UCSD-AML1 (cell line): ENCODE data around the gene MOAP1.
A peak's percentile ranks its signal among the peaks of the same experiment; 100 is the strongest.
"Not testable (repeated sequence)": the region's sequence is repeated elsewhere in the genome, so short reads cannot be mapped to it uniquely, and the experiment has no call there.

Experiments
- DNase-seq: peaks from one replicate; lab custom pipeline; 2025; ENCODE audit not compliant: unreplicated experiment; lab: John Stamatoyannopoulos, UW

MOAP1 gene

GRCh38 chr14:93185349-93185720, 638 bp upstream of the MOAP1 start:
- no peak for DNase-seq

GRCh38 chr14:93183596-93184317, 940 bp downstream of the MOAP1 start:
- no peak for DNase-seq

- DNase-seq: no peak
Measured at GRCh38 chr14:93175492-93175891, 9.2 kb downstream of the MOAP1 start.

- DNase-seq: not testable (repeated sequence)
Measured at GRCh38 chr14:93174731-93175130, 10.0 kb downstream of the MOAP1 start.

- no peak for DNase-seq
Measured at GRCh38 chr14:93173943-93174395, 10.7 kb downstream of the MOAP1 start.

DNA sequence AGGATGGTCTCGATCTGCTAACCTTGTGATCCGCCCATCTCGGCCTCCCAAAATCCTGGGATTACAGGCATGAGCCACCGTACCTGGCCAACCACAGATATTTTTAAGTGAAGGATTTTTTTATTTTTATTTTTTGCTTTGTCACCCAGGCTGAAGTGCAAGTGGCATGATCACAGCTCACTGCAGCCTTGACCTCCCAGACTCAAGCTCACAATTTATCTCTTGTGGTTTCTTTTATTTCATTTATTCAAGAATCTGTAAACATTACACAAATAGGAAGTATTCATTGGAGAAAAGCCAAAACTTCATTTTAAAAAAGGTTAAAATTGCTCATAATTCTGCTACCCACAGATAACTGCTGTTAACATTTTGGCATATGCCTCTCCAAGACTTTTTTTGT, 13.3 kb downstream of the MOAP1 start:
- DNase-seq: no peak

DNA sequence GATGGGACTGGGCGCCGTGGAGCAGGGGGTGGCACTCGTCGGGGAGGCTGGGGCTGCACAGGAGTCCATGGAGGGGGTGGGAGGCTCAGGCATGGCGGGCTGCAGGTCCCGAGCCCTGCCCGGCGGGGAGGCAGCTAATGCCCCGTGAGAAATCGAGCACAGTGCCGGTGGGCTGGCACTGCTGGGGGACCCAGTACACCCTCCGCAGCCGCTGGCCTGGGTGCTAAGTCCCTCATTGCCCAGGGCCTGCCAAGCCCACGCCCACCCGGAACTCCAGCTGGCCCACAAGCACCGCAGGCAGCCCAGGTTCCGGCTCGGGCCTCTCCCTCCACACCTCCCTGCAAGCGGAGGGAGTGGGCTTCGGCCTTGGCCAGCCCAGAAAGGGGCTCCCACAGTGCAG, 14.6 kb downstream of the MOAP1 start:
- not testable (repeated sequence) for DNase-seq

- not testable (repeated sequence) for DNase-seq
Measured at GRCh38 chr14:93169619-93170018, 15.1 kb downstream of the MOAP1 start.

- DNase-seq: peak; percentile 43
Measured at GRCh38 chr14:93168610-93169009, 16.1 kb downstream of the MOAP1 start.

DNA sequence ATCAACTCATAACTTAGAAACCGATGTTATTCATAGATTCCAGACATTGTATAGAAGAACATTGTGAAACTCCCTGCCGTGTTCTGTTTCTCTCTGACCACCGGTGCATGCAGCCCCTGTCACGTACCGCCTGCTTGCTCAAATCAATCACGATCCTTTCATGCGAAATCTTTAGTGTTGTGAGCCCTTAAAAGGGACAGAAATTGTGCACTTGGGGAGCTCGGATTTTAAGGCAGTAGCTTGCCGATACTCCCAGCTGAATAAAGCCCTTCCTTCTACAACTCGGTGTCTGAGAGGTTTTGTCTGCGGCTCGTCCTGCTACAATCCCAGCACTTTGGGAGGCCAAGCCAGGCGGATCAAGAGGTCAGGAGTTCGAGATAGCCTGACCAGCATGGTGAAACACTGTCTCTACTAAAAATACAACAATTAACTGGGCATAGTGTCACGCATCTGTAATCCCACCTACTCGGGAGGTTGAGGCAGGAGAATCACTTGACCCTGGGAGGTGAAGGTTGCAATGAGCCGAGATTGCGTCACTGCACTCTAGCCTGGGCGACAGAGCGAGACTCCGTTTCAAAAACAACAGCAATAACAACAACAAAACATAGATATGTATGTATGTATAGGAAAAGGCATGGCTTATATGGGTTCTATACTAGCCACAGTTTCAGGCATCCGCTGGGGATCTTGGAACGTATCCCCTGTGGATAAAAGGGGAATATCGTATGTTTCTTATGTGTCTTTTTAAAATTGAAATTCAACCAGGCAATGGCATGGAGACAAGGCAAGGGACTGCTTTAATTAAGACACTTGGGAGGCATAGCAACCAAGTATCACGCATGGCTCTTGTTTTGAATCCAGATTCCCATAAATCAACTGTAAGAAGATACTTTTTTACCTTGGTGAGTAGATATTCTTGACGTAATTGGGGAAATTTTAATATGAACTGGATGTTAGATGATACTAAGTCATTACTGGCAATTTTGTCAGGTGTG, 19.1 kb downstream of the MOAP1 start:
- not testable (repeated sequence) for DNase-seq

GRCh38 chr14:93163564-93163963, 21.1 kb downstream of the MOAP1 start:
- no peak for DNase-seq

DNA sequence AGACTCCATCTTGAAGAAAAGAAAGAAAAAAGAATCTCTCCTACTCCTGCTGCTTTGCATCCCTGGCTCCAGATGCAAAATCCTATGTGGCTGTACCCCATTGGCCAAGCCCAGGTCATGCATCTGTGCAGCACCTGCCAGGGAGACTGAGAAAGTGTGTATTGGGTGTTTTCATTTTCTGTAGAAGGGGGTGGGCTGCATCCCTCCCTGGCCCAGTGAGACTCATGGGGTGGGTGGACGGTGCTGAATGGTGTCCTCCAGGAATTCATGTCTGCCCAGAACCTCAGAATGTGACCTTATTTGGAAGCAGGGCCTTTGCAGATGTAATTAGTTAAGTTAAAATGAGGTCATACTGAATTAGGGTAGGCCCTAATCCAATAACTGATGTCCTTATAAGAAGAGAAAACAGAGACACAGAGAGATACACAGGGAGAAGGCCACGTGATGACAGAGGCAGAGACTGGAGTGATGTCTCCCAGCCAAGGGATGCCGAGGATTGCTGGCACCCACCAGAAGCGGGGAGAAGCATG, 23.2 kb downstream of the MOAP1 start:
- no peak for DNase-seq

DNA sequence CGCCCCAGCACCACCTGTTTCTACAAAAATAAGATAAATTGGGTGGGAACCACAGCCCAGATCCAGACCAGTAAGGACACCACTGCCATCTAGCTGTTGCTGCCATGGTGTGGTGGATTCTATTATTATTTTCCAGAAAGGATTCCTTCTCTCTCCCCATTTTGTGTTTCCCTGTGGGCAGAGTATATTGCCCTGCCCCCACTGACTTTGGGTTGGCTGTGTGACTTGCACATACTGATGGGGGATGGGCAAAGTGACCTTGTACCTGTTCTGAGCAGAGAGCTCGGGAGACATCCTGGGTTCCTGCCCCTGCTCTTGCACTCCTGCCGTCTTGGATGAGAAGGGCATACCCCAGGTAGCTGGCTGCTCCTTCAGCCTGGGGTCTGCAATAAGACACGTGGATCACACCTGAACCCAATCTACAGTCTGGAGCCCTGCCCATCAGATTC, 24.3 kb downstream of the MOAP1 start:
- no peak for DNase-seq

DNA sequence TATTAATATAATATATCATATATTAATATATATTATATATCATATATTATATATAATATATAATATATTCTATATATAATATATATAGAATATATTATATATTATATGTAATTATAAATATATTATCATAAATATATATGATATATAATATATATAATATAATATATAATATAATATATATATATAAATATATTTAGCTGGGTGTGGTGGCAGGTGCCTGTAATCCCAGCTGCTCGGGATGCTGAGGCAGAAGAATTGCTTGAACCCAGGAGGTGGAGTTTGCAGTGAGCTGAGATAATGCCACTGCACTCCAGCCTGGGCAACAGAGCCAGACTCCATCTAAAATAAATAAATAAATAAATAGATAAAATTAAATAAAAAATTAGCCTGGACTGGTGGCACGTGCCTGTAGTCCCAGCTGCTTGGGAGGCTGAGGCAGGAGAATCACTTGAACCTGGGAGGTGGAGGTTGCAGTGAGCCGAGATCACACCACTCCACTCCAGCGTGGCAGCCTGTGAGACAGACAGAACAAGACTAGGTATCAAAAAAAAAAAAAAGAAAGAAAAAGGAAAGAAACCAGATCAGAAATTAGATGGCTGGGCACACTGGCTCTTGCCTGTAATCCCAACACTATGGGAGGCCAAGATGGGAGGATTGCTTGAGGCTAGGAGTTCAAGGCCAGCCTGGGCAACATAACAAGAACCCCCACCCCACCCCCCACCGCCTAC, 24.9 kb downstream of the MOAP1 start:
- not testable (repeated sequence) for DNase-seq

DNA sequence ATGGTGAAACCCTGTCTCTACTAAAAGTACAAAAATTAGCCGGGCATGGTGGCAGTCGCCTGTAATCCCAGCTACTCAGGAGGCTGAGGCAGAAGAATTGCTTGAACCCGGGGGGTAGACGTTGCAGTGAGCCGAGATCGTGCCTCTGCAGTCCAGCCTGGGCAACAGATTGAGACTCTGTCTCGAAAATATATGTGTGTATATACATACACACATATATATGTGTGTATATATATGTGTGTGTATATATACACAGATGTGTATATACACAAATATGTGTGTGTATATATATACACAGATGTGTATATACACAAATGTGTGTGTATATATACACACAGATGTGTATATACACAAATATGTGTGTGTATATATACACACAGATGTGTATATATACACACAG, 26.3 kb downstream of the MOAP1 start:
- not testable (repeated sequence) for DNase-seq

DNA sequence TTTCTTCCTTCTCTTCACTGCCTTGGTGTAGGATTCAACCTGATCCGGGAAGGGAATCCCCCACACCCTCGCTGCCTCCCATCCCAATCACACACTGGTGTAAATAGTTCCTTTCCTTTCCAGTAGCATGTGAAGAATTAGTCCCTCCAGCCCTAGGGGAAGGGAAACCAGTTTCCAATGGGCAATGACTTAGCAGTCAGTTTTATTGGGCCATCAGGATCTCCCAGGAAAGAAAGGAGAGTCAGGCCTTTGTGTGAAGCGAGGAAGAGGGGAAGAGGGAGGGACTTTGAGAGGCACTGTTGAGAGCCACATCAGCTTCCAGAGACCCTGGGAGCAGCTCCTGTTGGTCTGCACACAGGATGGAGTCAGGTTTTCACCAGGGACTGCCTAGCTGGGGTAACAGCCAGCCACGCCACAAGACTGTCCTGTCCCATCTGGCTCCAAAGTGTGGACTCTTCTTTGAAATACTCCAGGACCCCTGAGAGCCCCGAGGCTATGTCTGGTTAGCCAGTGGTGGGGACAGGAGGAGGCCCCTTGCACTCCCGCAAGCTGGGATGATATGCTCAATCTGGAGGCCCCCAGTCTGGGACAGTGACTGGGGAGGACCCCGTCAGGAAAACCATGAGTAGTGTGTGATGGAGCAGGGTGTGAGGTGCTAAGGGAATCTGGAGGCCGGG, 27.9 kb downstream of the MOAP1 start:
- no peak for DNase-seq

DNA sequence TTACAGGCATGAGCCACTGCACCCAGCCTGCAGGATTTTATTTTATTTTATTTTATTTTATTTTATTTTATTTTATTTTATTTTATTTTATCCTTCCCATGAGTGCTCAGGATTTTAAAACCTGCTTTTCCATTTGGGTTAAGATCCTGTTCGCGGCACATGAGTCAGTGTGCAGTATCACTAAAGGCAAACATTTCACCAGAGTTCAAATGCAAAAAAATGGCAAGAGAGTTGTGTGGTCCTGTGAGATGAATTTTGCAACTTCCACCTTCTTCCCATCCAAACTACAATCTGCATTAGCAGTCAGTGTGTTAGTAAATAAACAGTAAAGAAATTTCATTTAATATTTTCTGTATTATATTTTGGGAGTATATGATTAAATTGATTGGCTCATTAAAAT, 29.0 kb downstream of the MOAP1 start:
- DNase-seq: no peak

- no peak for DNase-seq
Measured at GRCh38 chr14:93153121-93153520, 31.6 kb downstream of the MOAP1 start.

GRCh38 chr14:93150227-93151208, 34.2 kb downstream of the MOAP1 start:
- no peak for DNase-seq
